HG02970 (cell line): ENCODE measurements around the gene UXS1.

ENCODE experiments used
- ATAC-seq: cut with Tn5 transposase; IDR thresholded peaks from one replicate; pipeline ENCODE4 v1.9.1; 2021; ENCODE audit warnings: mild to moderate bottlenecking, moderate library complexity, moderate number of reproducible peaks; ENCODE audit not compliant: unreplicated experiment, low FRiP score

Gene UXS1

DNA sequence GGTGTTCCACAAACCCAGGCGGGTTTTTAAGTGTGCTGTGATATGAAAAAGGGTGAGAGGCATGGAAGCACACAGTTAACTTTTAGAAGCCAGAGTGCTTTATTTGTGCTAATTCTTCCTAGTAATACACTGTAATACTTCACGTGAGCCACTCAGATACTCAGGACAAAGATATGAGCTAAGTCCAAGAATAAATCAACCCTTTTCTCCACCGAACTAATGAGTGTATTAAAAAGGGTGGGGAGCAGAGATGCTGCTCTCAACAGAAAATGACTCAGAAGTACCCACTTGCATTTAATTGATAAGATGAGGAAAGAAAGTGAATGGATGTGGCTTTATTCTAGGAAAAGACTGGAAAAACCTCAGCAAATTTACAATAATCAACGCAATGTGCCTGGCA lies 79.9 kb downstream of the UXS1 start:
- ATAC-seq, result no peak

DNA sequence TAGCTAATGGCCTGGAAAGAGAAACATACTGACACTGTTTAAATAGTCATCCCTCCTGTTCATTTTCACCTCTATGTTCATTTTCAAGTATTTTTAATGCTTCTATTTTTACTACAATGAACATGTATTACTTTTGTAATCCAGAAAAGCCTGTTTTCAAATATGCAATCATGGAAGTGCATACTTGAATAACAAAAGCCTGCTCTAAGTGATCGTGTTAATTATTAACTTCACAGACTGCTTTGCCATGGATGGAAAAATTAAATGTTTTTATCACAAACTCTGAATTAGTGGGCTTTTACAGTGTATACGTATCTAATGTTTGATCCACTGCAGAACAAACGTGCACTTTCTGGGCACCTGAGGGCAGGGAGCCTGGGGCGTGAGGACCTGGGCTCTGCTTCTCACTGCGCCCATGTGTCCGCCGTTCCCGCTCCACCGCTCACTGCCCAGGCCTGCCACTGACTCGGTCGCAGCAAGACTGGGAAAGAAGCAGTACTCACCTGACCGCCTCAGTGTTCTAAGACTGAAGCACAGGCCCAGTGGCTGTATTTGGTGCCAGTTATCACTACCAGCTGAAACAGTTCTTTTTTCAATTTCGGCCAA lies 80.6 kb downstream of the UXS1 start:
- ATAC-seq, result no peak

DNA sequence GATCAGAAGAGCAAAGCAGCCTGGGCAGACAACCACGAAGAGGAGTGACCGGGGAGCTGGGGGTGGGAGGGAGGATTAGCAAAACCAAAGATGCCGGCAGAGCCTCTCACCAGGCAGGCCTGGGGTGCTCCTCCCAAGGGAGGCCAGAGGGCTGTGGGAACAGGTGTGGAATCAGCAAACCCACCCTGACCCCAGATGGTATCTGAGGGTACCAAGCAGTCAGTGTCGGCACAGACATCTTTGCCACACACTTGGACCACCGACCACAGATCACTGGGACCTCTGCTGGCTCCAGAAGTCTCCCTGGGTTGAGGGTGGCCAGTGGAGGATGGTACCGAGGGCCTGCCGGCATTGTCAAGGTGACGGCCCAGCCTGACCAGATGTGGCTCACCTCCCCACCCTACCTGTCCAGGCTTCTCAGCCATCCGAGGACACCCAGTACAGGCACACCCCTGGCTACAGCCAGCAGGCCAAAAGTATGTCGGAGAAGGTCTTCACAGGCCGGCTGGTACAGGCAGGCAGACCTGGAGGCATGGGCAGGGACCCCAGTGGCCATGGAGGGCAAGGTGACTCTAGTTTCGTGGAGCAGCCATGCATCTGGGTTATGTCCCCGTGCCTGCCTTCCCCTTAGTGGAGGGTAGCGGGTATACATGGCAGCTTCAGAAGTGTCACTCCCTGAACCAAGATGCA lies 82.1 kb downstream of the UXS1 start:
- ATAC-seq, result no peak

DNA sequence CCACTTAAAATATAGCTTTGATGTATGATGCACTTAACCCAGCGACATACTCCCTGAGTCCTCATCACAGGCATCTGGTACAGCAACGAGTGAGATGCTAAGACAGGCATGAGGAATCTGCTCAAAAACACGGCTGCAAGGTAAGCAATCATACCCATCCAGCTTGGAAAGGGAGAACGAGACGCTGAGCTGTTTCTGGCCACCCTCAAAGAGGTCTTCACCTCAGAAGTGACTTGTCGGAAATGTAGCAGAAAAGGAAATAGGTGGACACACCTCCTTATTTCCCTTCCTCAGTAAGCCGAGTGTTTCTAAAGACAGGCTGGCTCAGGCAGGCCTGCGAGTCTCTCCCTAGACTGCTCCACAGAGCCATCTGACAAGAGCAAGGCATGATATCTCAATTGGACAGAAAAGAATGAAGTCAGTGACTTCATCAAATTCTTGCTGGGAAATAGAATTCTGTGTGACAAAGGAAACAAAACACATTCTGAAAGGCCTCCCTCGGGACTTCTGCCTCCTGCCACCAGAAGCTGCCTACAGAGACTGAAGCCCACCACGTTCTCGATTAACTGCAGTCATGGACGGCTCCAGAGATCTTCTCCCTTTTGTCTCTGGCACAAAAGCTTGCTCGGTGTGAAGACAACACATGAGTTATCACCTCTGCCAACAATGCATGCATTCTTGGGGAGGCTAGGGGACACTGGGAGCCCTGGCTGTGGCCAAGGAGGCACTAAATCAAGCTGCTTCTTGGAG lies 84.3 kb downstream of the UXS1 start:
- ATAC-seq, result no peak

DNA sequence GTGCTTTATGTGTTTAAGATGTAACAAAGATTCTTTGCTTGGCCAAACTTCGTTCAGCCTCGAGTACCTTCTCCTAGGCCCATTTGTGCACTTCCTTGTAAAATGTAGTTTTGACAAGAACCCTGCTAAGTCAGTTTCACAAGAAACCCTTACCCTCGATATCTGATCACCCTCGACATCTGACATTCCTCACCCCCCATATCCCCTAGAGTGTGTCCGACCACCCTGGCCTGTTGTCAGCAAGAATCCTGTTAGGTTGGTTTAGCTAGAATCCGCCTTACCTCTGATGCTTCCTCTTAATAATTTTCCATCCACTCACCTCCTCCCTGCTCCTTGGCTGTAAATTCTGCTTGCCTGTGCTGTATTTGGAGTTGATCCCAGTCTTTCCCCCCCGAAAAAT lies 85.3 kb downstream of the UXS1 start:
- ATAC-seq, result no peak

DNA sequence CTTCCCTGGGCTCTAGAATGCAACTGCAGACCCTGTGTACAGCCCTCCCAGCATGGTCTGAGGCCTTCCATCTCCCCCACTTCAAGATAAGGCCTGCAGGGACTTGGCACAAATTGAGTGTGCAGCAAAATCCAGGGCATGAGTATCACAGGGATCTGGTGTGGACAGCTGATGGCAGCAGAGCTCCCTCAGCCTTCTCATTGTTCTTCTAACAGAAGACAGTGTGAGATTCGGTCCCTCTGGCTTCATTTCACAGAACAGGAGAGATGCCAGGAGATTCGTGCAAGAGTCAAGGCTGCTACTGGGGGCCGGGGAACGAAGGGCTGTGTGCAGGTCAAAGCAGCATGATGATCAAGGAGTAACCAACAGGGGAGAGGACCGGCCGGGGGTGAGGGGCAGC lies 85.8 kb downstream of the UXS1 start:
- no peak for ATAC-seq

DNA sequence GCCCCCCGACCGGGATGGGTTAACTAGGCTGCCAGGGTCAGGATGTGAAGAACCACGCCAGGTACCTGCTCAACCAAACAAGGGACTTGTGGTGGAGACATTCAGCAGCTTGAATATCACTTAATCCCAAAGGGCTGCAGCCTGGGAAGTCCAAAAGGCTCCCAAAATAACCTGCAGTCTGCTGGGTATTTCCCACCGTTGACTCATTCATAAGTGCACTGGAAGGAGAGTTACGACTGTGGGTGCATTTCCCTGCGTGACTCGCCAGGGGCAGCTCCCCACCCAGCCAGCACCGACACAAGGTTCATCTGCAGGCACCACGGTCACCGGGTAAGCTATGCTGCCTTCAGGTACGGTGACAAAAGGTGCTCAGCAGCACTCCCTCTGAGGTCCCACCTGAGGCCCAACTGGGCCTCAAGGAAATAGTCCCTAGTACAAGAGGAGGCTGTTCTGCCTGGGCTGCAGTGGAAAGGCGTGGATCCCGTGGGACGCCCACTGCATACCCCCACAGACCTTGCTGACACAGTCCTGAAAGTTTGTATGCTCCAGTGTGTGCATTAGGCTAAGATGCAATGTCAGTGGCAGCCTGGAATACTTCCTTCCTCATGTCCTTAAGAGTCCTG lies 86.5 kb downstream of the UXS1 start:
- ATAC-seq, result peak; percentile 57

DNA sequence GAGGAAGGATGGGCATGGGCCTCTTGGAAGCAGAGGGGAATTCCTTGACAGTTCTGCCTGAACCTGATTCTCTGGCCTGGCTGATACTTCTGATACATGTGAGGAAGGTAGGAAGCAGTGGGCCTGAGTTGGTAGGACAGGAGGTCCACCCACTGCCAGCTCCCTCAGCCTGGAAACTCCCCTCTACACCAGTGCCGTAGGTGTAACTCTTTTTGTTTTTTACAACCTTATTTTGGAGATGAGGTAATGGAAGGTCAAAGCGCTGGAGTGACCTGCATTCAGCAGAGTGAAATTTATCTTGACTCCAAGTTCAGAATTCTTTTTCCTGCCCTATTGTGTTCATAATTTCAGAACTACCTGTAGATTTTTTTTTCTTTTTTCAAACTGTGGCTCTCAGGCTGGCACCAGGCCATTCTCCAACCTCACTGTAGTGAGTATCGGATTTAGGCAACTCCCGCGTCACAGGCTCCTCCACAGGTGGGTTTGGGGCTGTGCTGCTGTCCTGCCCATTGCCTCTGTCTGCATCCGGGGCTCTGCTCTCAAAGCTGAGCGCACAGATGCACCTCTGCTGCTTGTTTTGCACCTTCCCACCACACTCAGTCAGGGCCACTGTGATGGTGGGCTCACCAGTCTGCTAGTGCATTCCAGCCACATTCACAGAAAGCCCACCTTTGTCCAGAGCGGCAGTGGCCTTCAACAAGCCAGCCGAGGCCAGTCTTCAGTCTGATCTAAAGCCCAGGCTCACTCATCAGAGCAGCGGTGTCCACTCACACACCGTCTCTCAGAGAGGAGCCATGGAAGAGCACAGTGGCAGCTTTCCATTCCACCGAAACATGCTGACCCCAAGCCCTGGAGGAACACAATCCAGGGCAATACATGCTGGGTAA lies 87.2 kb downstream of the UXS1 start:
- no peak for ATAC-seq

DNA sequence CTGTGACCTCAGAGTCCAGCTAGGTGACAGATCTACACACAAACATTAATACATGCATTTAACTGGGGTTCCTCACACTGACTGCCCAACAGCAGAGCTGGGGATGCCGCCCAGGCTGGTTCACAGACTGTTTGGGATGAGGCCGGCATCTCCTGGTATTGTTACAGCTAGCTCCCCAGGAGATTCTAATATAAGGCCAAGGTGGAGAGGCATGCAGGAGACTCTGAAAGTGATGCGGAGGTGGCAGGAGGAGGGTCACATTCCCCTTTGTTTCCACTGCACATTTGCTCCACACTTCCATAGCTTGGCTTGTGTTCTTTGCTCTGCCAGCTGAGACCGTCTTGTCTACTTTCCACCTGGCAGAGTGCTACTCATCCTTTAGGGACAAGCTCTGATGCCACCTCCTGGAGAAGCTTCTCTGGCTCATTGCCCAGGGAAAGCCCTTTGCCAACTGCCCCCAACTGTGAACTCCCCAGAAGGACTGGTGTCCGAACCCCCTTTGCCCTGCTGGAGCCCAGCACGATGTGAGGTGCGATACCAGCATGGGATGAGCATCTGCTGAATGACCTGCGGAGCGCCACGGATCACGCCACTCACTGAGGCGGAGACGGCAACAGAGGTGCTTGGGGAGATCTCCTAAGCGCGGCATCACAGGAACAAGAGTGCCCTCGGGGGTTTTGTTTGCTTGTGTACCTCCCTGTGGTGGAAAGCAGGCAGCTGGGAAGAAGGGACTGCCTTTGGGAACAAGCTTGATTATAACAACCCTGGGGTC lies 88.8 kb downstream of the UXS1 start:
- no peak for ATAC-seq

DNA sequence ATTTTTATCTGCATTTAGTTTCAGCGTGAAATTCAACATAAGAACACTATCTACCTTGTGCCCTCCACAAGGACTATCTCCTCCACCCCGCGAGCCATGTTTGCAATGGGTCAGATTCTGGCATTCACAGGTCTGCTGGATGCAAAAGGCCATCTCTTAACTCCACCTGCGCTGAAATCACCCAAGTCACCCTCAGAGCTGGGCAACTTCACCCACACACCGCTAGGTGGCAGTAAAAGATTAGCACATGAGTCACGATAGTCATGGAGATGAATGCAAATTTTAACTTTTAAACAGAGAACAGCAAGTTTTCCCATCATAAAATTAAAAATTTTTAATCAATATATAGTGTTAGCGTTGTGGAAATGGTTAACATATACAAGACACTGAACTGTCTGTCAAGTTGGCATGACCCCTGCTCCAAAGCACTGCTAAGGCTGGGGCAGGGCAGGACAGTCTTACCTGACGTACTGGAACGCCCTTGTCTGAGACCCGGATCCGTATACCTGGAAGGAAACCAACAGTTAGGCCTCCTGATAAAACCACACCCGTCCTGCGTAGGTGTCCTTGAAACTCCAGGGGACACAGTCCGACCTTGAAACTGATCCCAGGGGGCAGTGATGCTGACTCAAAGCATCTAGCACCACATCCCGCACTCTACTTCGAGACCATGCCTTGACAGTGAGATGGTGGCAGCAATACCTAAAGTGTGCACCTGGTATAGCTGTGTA lies 89.6 kb downstream of the UXS1 start:
- peak; percentile 42 for ATAC-seq

DNA sequence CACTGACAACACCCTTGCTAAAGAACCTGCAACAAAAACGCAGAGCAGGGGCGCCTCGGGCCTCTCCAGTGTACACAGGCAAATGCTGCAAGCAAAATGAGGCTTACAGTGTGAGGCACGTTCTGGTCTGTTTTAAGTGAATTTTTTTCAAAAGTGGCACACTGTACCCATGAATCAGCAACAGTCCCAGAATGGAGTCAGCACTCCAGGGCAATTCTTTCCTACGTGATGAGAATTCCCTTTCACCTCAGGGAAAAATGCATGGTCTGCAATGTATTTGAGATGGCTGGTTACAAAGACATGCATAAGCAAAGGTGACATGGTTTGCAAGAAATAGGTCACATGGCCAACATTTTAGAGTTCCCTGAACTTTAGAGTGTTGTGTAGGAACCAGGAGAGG lies 94.4 kb downstream of the UXS1 start:
- ATAC-seq, result no peak

DNA sequence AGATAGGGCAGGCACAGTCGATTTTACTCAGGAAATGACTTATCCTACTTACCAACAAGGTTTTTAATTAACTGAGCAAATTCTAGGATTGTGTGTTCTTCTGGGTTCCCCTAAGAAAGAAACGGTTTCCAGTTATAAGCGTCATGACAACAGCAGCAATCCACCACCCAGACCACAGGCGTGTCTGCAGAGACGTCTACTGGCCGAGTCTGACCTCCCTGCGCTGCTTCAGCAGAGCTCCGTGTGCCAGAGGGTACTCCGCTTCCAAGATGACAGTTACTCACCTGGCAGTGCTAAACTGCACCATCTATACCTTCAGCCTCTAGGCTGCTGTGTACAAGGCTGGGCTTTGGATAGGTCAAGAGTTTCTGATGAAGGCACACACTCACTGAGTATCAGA lies 95.4 kb downstream of the UXS1 start:
- ATAC-seq, result no peak

DNA sequence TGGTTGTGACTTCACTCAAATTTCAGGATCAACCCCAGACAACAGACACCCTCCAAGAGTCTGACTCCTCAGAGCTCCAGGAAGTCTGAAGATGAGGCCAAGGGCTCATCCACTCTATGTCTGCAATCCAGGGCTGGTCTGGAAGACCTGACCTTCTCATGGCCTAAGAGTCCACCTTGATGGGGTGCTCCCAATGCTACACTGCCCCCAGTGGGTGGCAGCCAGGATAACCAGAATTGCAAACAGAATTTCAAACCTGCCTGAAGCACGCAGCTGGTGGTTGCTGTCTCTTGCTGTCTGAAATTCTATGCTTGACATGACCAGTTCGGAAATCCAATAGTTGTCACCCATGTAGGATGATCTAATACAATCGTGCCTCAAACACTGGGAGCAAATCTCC lies 96.0 kb downstream of the UXS1 start:
- no peak for ATAC-seq

DNA sequence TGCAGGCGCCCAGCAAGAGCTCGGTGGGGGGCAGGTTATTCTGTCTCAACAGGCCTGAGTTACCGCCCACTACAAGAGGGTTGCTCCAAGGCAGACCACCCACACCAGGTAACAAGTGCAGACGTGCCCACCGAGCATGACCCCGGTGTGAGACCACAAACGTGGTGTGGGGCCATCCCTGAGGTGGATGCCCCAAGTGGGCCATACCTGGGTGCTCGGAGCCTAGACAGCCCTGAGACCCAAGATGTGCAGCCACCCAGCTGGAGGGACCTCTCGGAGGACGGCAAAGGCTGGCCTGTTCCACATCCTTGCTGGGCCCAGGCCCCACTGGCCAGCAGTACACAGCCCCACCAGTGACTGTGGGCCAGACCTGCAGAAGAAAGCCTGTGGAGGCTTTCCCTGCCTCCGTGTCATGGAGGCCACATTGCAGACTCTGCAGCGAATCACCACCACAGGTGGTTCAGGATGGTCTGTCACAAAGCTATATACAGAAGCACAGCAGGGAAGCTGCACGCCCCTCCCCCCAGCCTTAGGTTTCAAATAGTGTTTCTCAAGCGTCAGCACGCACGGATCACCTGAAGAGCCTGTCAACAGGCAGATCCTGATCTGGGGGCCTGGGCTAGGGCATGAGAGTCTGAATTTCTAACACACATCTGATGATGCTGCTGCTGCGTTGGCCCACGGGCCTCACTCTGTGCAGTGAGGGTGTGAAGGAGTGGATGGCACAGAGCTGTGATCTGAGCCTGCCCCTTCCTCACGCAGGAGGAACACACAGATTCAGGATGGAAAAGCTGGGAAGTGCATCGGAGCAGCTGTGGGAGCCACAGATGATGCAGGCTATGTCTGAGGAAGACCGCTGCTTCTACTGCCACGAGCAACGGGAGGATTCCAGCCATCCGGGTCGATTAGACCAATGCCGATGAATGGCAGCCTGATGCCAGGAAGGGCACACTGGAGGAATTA lies 96.8 kb downstream of the UXS1 start:
- no peak for ATAC-seq

DNA sequence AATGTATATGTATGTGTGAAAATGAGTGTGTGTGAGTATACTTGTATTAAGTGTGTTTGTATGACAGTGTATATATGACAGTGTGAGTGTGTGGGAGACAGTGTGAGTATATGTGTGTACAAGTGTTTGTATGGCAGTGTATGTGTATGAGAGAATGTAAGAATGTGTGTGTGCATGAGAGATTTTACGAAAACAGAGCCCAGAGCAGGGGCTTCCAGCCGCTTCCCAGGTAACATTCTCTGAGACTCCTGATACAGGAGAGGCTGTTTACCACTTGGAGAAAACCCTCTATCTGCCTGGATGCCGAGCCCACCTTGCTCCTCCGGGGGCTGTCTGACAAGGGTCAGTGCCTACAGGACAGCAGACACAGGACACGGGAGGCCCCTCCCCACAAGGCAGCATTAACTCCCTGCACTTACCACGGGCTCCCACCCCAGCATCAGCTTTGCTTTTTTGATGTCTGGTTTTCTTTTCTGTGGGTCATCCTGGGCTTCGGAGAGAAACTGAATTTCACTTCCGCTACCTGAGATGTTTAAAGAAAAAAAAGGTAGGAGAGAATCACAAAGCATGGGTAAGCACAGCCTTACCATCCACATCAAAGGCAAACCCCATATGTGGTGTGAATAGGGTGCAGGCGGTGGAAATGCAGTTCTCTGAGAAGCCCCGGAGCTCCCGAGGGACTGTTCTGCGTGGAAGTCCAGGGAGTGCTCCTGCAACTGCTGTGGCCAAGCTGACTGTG lies 97.6 kb downstream of the UXS1 start:
- no peak for ATAC-seq

DNA sequence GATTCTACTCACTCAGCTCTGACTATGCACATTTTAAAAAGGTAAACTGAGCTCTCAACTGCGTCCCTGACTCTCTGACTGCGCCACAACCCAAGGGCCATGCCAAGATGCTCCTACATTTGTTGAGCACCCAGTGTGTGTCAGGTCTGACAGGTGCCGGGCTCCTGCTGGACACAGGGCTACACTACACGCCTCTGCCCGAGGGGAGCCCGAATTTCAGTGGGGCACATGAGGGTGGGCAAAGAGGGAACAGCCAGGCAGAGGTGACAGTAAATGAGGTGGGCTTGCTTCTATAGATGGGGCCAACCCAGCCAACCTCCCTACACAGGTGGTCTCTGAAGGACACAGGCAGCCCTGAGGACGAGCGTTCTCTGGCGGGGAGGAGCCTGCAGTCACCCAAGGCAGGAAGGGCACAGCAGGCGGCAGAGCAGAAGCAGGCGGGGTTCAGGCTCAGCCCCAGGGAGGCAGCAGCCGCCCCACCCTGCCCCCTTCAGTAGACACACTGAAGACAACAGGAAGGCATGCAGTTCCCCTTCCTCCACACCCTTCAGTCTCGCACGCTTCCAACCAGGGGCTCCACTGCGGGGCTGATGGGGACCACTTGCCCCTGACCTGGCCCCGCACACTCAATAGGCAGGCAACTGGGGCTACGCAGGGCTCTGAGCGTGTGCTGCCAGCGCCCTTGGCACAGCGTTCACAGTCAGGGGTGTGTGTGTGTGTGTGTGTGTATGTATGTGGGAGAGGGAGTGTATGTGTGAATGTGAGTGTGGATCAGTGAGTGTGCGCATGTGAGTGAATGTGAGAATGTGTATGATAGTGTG lies 98.4 kb downstream of the UXS1 start:
- ATAC-seq, result no peak
